A673 (cell line): ENCODE measurements around the gene TTC28. TPM values are rescaled to one million over a fixed set of nuclear protein-coding genes. Genes with fewer than 3 reads are reported as not detected.

Experiments used
- BruUV-seq: library from RNA; stranded (reverse); fragments of 400-500 nt; replicated peaks from 2 replicates; lab custom pipeline; 2021; lab: Mats Ljungman, UMichigan
- CTCF ChIA-PET: fragments of 300-600 bp; sonication (Branson Sonifier 250); formaldehyde crosslinking; loops from one replicate; lab custom pipeline; 2022; ENCODE audit warnings: antibody characterized with exemption; lab: Charles Lee
- POLR2A ChIA-PET: fragments of 300-600 bp; sonication (Branson Sonifier 250); formaldehyde crosslinking; loops from one replicate; lab custom pipeline; 2022; ENCODE audit warnings: antibody characterized with exemption; ENCODE audit not compliant: low non-redundant PET; lab: Charles Lee
- DNase-seq: peaks from one replicate; pipeline ENCODE4 v3.0.0-alpha.2; 2015; ENCODE audit warnings: low spot score
- H3K27ac ChIP-seq: fragments of 200-600 bp; sonication (generic); 2 replicates; pipeline ENCODE4 v1.5.1; 2016; ENCODE audit warnings: mixed run types, low read depth, mild to moderate bottlenecking, mixed read lengths, antibody characterized with exemption, low read length; ENCODE audit not compliant: poor library complexity, severe bottlenecking
- H3K27me3 ChIP-seq: fragments of 200-600 bp; sonication (generic); replicated peaks from 2 replicates; pipeline ENCODE4 v1.6.1; 2017; ENCODE audit warnings: mixed run types, low read depth, mild to moderate bottlenecking, mixed read lengths, antibody characterized with exemption, low read length; ENCODE audit not compliant: insufficient read depth, poor library complexity
- H3K36me3 ChIP-seq: fragments of 200-600 bp; sonication (generic); 2 replicates; pipeline ENCODE4 v1.6.1; 2016; ENCODE audit warnings: mixed run types, mild to moderate bottlenecking, mixed read lengths, antibody characterized with exemption, low read length; ENCODE audit not compliant: insufficient read depth, poor library complexity, severe bottlenecking
- H3K4me1 ChIP-seq: fragments of 200-600 bp; sonication (generic); 2 replicates; pipeline ENCODE4 v1.6.1; 2017; ENCODE audit warnings: mixed run types, mild to moderate bottlenecking, mixed read lengths, antibody characterized with exemption, low read length; ENCODE audit not compliant: insufficient read depth, poor library complexity, severe bottlenecking
- H3K4me3 ChIP-seq: fragments of 200-600 bp; sonication (generic); 2 replicates; pipeline ENCODE4 v1.5.1; 2016; ENCODE audit warnings: low read depth, mixed run types, mild to moderate bottlenecking, mixed read lengths, low read length; ENCODE audit not compliant: poor library complexity, severe bottlenecking
- H3K9me3 ChIP-seq: fragments of 200-600 bp; sonication (generic); 2 replicates; pipeline ENCODE4 v1.6.1; 2016; ENCODE audit warnings: mixed run types, low read depth, mild to moderate bottlenecking, mixed read lengths, antibody characterized with exemption, low read length; ENCODE audit not compliant: poor library complexity, severe bottlenecking
- CTCF ChIP-seq: fragments of 300-800, 200-600 bp; sonication (generic); conservative IDR thresholded peaks from 2 replicates; pipeline ENCODE4 v1.5.1; 2017; ENCODE audit warnings: low read depth, mild to moderate bottlenecking, antibody characterized with exemption, low read length, moderate library complexity, mixed read lengths
- EZH2 ChIP-seq: fragments of 200-600 bp; sonication (generic); IDR thresholded peaks from 2 replicates; pipeline ENCODE4 v1.6.1; 2017; ENCODE audit warnings: borderline replicate concordance, low read depth, mild to moderate bottlenecking, mixed read lengths, antibody characterized with exemption, low read length; ENCODE audit not compliant: poor library complexity, severe bottlenecking
- intact Hi-C: fragments of 100-400 bp; cut with micrococcal nuclease; formaldehyde crosslinking; loops from one replicate; pipeline ENCODE4 v1.10.0; 2022; ENCODE audit not compliant: unreplicated experiment
- total RNA-seq: library from RNA; stranded (reverse); gene quantifications from 2 replicates; pipeline ENCODE4 v1.2.3, GENCODE V29; 2021

The TTC28 gene
- total RNA-seq, 1 experiment from 2014 or later: 48.7 TPM

- ChIA-PET POLR2A (no interaction called here), CTCF (no interaction called here)
- Histone ChIP-seq H3K36me3 (no peaks in the 10 kb centered on the region), H3K9me3 (no peaks in the 10 kb centered on the region), H3K4me3 (no peak overlapping the region), H3K27me3 (no peaks in the 10 kb centered on the region), H3K4me1 (peaks cover 16% of the 10 kb centered on the region), H3K27ac (no peak overlapping the region)
- intact Hi-C loops: loop anchor here (10.0 kb wide), 1 partner anchor 271 kb away; no protein-coding TSS in a partner anchor
- DNase-seq: no peak
- TF ChIP-seq EZH2: no peak
- no peak for TF ChIP-seq CTCF
- BruUV-seq: no TSS peak
These were observed 625.5 kb downstream of the TTC28 start for GRCh38 chr22:28053896-28054818.

DNA sequence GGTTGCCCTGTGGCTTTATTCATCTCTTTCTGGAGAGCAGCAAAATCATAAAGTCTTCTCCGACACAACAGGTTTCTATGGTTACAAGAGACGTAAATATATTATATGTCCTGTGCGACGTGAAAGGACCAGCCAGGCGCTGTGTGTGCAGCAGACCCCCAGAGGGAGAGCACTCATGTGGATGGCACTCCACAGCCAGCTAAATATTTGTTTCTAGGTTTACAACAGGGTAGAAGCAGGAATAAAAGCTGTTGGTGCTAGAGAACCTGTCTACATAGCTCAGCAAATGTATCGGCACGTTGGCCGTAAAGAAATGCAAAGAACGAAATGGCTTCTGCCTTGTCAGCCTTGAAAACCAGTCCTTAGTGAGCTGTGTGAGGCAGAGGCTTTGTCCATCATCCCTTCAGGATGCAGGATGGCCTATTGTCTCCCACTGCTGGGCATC is 626.8 kb downstream of the TTC28 start:
- Histone ChIP-seq H3K27me3 (no peaks in the 10 kb centered on the region), H3K4me3 (no peak overlapping the region), H3K9me3 (no peaks in the 10 kb centered on the region), H3K4me1 (peaks cover 16% of the 10 kb centered on the region), H3K27ac (no peak overlapping the region), H3K36me3 (no peaks in the 10 kb centered on the region)
- no peak for TF ChIP-seq EZH2
- TF ChIP-seq CTCF: no peak
- BruUV-seq: no TSS peak
- DNase-seq: no peak
- intact Hi-C loops: loop anchor here (10.0 kb wide), 1 partner anchor 272 kb away; no protein-coding TSS in a partner anchor
- ChIA-PET CTCF (no interaction called here), POLR2A (no interaction called here)

DNA sequence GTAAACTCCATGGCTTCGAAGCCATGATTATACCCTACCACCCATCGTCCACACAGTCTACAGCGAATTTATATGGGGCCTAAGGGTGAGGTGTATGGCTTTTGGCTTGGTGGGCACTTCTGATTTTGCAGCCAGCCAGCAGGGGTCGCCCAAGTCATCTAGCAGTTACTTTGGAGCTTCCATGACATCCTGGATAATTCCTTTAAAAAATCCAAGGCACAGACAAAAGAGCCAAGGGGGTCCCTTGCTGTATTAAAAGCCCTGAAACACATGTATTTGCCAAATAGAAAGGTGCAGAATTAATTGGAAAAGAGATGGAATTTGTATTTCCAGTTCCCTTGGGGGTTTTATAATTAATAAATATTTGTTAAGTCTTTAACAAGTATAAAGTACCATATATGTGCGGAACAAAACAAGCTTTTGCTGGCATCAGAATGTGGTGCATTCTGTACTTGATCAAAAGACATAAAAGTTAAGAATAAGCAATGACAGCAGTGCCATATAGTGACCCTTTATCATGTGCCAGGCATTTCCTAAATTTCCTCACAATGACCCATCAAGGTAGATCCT is 627.8 kb downstream of the TTC28 start:
- Histone ChIP-seq H3K9me3 (no peaks in the 10 kb centered on the region), H3K4me3 (peak overlapping the region; percentile 5), H3K36me3 (no peaks in the 10 kb centered on the region), H3K27me3 (no peaks in the 10 kb centered on the region), H3K27ac (no peak overlapping the region), H3K4me1 (peaks cover 16% of the 10 kb centered on the region)
- CTCF ChIA-PET: interaction anchor here (0.5 to 1.4 kb wide), 8 partner anchors 9 to 705 kb away, joined by 3 to 6 read pairs (median 4); no protein-coding TSS in a partner anchor
- intact Hi-C loops: loop anchor here (1.0 to 10.0 kb wide), 3 partner anchors 273 to 542 kb away; no protein-coding TSS in a partner anchor
- no peak for TF ChIP-seq EZH2
- peak; percentile 95 for TF ChIP-seq CTCF
- DNase-seq: peak; percentile 86
- BruUV-seq: no TSS peak
- POLR2A ChIA-PET: no interaction called here
